SKM-1 treated with dmso at 0.1 percent for 144 hours (cell line): Measurements from ENCODE around the gene ANKRD53.
"Not testable (repeated sequence)": the region's sequence is repeated elsewhere in the genome, so short reads cannot be mapped to it uniquely, and the experiment has no call there.

Experiments used
- DNase-seq: peaks from one replicate; lab custom pipeline; 2025; ENCODE audit not compliant: unreplicated experiment; lab: John Stamatoyannopoulos, UW

Gene ANKRD53

GRCh38 chr2:71006323-71006722, 27.9 kb downstream of the ANKRD53 start:
- no peak for DNase-seq

GRCh38 chr2:71006955-71007799, 28.7 kb downstream of the ANKRD53 start:
- DNase-seq: no peak

GRCh38 chr2:71008342-71008741, 29.9 kb downstream of the ANKRD53 start:
- DNase-seq: no peak

- not testable (repeated sequence) for DNase-seq
Observed at GRCh38 chr2:71011786-71012185, 33.4 kb downstream of the ANKRD53 start.

GRCh38 chr2:71018625-71019024, 40.2 kb downstream of the ANKRD53 start:
- DNase-seq: no peak

GRCh38 chr2:71019989-71020388, 41.6 kb downstream of the ANKRD53 start:
- DNase-seq: not testable (repeated sequence)

GRCh38 chr2:71021394-71021793, 43.0 kb downstream of the ANKRD53 start:
- not testable (repeated sequence) for DNase-seq

- DNase-seq: not testable (repeated sequence)
Observed at GRCh38 chr2:71023553-71024243, 45.3 kb downstream of the ANKRD53 start.
